HAP-1 (cell line): ENCODE results near the gene BBS5.
"Not testable (repeated sequence)": the region's sequence is repeated elsewhere in the genome, so short reads cannot be mapped to it uniquely, and the experiment has no call there.

Source experiments
- DNase-seq, 2 experiments: peaks; one replicate each; pipeline ENCODE4 v3.0.0-alpha.2; 2016 to 2020; ENCODE audit warnings: low spot score in 2 of 2
- H3K27me3 ChIP-seq: fragments of 250-450 bp; sonication (Bioruptor Pico); 2 replicates; pipeline ENCODE4 v1.5.1; 2020; ENCODE audit warnings: low read depth, mild to moderate bottlenecking, moderate library complexity
- H3K36me3 ChIP-seq: fragments of 250-450 bp; sonication (Bioruptor Pico); replicated peaks from 2 replicates; pipeline ENCODE4 v1.5.1; 2020; ENCODE audit warnings: mild to moderate bottlenecking
- H3K4me1 ChIP-seq: fragments of 250-450 bp; sonication (Bioruptor Pico); 2 replicates; pipeline ENCODE4 v1.5.1; 2020; ENCODE audit warnings: mild to moderate bottlenecking
- H3K4me3 ChIP-seq: fragments of 250-450 bp; sonication (Bioruptor Pico); 2 replicates; pipeline ENCODE4 v1.5.1; 2020; ENCODE audit warnings: mild to moderate bottlenecking, moderate library complexity
- H3K9me3 ChIP-seq: fragments of 250-450 bp; sonication (Bioruptor Pico); 2 replicates; pipeline ENCODE4 v1.5.1; 2020; ENCODE audit warnings: mild to moderate bottlenecking, moderate library complexity
- in situ Hi-C: fragments of 300-500 bp; cut with MboI; formaldehyde crosslinking; loops from 3 replicates; pipeline ENCODE4 v1.14.3; 2020; ENCODE audit warnings: low sequenced_read_pairs, inconsistent platforms, mixed read lengths

Gene BBS5

DNA sequence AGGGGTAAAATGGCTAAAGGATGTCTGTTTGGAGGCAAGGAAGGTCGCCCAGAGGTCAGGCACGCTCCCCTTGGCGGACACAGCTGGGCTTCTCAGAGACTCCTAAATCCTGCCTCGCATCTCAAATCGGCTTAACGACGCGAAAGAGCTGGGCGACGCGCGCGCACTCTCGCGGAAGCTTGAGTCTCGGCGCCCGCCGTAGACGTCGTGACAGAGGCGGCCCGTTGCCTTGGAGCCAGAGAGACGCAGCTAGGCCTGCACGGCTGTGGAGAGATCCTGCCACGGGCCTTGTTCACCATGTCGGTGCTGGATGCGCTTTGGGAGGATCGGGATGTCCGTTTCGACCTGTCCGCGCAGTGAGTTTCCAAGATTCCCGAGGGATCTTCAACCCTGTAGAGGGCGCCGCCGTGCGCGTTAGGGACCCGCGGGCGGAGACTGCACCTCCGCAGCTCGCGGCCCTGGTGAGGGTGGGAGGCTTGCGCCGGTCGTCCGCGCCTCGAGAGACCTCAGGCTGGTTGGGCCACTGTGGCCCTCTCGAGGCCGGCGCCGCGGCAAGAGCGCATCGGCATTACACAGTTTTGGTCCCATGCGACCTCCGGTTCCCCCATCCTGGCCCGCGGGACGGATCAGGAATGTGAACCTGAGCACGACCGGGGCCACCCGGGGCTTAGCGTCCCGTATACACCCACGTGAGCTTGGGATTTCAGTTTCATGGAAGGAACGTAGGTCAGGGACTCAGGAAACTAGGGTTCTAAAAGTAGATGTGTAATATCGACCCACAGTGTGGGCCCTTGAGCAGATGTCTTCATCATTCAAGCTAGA lies at the start of gene BBS5:
Gene BBS5, plus strand, starts transcription at position 238 of the 822 bp plus-strand sequence. Its CDS starts 60 bp downstream, at position 298.
- Histone ChIP-seq H3K36me3 (no peaks in the 10 kb centered on the region), H3K9me3 (no peaks in the 10 kb centered on the region), H3K4me3 (peak within 1 kb of the TSS; percentile 58), H3K27me3 (no peaks in the 10 kb centered on the region), H3K4me1 (peaks cover 5% of the 10 kb centered on the region; the same call in 1 of the 2 replicates)
- DNase-seq = peak; percentile 64 to 85
- in situ Hi-C loops = no loop called here

DNA sequence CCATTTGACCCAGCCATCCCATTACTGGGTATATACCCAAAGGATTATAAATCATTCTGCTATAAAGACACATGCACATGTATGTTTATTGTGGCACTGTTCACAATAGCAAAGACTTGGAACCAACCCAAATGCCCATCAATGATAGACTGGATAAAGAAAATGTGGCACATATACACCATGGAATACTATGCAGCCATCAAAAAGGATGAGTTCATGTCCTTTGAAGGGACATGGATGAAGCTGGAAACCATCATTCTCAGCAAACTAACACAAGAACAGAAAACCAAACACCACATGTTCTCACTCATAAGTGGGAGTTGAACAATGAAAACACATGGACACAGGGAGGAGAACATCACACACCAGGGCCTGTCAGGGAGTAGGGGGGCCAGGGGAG lies 47.5 kb upstream of the BBS5 start:
- in situ Hi-C loops, DNase-seq, H3K36me3 ChIP-seq, H3K4me1 ChIP-seq, H3K9me3 ChIP-seq, H3K4me3 ChIP-seq: not testable (repeated sequence)
- peaks cover 24% of the 10 kb centered on the region for H3K27me3 ChIP-seq

DNA sequence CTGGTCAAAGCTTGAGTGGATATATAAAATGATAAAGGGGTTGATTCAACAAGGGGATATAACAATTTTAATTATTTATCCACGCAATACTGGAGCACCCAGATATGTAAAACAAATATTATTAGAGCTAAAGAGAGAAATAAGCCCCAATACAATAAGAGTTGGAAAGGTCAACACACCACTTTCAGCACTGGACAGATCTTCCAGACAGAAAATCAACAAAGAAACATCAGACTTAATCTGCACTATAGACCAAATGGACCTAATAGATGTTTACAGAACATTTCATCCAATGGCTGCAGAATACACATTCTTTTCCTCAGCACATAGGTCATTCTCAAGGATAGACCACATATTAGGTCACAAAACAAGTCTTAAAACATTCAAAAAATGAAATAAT lies 45.1 kb upstream of the BBS5 start:
- H3K4me3 ChIP-seq, H3K4me1 ChIP-seq, H3K36me3 ChIP-seq, DNase-seq, H3K9me3 ChIP-seq, in situ Hi-C loops: not testable (repeated sequence)
- H3K27me3 ChIP-seq = peaks cover 11% of the 10 kb centered on the region

DNA sequence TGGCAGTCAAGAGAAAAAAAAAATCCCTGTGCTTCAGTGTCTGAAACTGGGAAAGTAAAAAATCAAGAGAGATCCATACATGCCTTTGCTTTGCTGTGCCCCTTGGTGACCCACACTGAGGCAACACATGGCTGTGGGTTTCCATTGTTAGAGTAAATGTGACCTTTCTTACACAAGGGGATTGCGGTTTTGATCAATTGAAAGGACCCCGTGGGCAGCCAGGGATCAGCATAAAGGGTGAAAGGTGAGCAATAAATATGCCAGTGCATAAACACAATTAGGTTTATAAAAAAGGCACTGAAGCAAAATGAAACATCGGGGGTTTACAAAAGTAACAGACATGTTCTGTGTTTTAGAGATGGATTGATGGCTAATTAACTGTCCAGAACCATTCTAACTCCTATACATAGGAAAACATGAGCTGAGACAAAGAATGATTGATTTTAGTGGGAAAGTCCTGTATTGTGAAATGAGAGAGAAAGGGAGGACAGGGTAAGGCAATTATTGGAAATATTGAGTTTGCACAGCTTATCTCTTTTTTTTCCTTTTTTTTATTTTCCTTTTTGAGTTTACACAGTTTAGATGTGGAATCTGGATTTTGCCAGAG lies 40.7 kb upstream of the BBS5 start:
- no peaks in the 10 kb centered on the region for H3K9me3 ChIP-seq
- in situ Hi-C loops = no loop called here

DNA sequence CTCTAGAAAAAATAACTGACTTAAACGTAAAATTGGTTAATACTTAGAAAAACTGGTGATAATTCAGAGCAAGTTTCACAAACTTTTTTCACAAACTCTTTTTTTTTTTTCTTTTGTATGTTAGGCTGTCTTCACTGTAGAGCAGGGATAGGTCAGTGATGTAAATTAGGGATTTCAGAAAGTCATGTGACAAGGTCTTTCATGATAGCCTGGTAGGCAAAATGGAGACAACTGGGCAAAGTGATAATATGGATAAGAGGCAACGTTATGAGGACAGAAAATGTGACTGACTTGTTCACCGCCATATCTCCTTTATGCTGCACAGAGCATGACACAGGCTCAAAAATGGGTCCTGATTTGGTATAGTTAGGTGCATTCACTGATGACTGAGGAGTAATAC lies 39.4 kb upstream of the BBS5 start:
- Histone ChIP-seq H3K4me3 (no peak overlapping the region), H3K27me3 (peaks cover 9% of the 10 kb centered on the region), H3K4me1 (peaks cover 9% of the 10 kb centered on the region), H3K9me3 (no peaks in the 10 kb centered on the region), H3K36me3 (no peaks in the 10 kb centered on the region)
- no peak for DNase-seq
- in situ Hi-C loops = no loop called here

More for the DNA sequence above, 40.7 kb upstream of the BBS5 start:
- H3K4me1 ChIP-seq = peaks cover 9% of the 10 kb centered on the region
- DNase-seq = peak; percentile 71 to 88
- no peak overlapping the region for H3K4me3 ChIP-seq
- no peaks in the 10 kb centered on the region for H3K36me3 ChIP-seq
- H3K27me3 ChIP-seq = peaks cover 9% of the 10 kb centered on the region

DNA sequence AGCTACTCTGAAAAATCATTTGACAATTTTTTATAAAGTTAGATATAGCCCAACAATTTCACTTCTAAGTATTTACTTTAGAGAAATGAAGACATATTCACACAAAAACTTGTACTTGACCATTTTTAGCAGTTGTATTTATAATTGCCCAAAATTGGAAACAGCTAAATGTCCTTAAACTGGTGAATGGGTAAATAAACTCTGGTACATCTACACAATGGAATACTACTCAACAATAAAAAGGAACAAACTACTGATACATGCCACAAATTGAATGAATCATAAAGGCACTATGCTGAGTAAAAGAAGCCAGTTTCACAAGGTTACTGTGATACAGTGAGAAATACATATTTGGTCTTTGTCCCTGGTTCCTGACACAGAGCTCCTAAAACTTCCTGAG lies 32.8 kb upstream of the BBS5 start:
- Histone ChIP-seq H3K4me1 (no peaks in the 10 kb centered on the region), H3K27me3 (no peaks in the 10 kb centered on the region), H3K36me3 (no peaks in the 10 kb centered on the region), H3K4me3 (no peak overlapping the region), H3K9me3 (no peaks in the 10 kb centered on the region)
- in situ Hi-C loops = no loop called here
- DNase-seq = no peak

DNA sequence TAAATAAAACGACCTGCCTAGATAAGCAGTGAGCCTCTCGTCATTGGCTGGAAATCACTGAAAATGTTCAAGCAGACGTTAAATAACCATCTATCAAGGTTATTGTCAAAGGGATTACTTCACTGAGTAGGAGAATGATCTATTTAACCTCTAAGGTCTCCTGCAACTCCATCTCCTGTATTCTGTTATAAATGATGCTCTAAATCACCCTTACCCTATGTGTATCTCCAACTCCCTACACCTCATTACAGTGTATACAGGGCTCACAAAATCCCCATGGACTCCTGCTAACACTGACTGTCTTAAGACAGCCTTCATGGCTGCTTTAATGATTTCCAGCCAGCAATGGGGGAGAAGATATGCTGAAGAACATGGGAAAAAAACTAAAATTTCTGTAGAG lies 31.0 kb upstream of the BBS5 start:
- no peaks in the 10 kb centered on the region for H3K4me1 ChIP-seq
- H3K4me3 ChIP-seq = no peak overlapping the region
- no peaks in the 10 kb centered on the region for H3K36me3 ChIP-seq
- H3K9me3 ChIP-seq = no peaks in the 10 kb centered on the region
- no peaks in the 10 kb centered on the region for H3K27me3 ChIP-seq
- in situ Hi-C loops = no loop called here
- DNase-seq = no peak

DNA sequence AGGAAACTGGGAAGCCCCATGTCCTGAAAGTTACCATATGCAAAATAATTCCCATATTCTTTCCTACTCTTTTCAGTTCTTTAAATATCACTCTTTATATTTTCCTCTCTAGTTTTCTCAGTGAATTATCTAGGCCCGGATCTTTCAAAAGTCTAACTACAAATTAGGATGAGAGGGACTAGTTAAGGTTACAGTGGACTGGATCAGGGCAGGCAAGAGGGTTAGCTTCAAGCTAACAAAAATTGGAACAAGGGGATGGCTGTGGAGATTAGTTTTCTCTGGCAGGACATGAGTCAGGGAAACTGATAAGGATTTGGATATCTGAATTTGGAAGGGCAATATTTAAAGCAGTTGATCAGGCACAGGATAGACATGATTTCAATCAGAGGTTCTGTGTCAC lies 30.4 kb upstream of the BBS5 start:
- H3K4me1 ChIP-seq = no peaks in the 10 kb centered on the region
- no peaks in the 10 kb centered on the region for H3K36me3 ChIP-seq
- in situ Hi-C loops = no loop called here
- no peak for DNase-seq
- H3K4me3 ChIP-seq = no peak overlapping the region
- H3K27me3 ChIP-seq = no peaks in the 10 kb centered on the region
- no peaks in the 10 kb centered on the region for H3K9me3 ChIP-seq

DNA sequence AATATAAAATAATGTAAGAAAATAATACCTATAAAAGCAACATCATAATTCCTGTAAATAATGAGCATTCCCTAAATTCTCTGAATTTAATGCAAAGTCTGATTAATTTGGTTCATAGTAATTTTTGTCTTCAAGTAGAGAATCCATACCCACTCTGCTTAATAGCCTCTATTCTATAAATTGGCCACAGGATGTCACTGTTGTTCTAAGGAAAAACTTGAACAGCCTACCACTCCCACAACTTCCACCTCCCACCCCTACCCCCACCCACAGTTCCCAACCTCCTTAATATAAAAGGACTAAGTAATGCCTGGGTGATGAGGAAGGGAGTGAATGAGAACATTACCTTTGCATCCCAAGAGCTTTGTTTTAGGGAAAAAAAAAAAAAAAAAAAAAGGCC lies 27.2 kb upstream of the BBS5 start:
- in situ Hi-C loops = no loop called here
- H3K4me1 ChIP-seq = no peaks in the 10 kb centered on the region
- H3K4me3 ChIP-seq = no peak overlapping the region
- no peaks in the 10 kb centered on the region for H3K27me3 ChIP-seq
- no peaks in the 10 kb centered on the region for H3K9me3 ChIP-seq
- no peaks in the 10 kb centered on the region for H3K36me3 ChIP-seq
- peak; percentile 66 to 67 for DNase-seq

DNA sequence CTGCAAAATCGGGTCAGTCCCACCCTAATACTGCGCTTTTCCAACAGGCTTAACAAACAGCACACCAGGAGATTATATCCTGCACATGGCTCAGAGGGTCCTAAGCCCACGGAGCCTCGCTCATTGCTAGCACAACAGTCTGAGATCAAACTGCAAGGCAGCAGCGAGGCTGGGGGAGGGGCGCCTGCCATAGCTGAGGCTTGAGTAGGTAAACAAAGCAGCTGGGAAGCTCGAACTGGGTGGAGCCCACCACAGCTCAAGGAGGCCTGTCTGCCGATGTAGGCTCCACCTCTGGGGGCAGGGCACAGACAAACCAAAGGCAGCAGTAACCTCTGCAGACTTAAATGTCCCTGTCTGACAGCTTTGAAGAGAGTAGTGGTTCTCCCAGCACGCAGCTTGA lies 26.2 kb upstream of the BBS5 start:
- H3K9me3 ChIP-seq, H3K4me1 ChIP-seq, H3K4me3 ChIP-seq, H3K27me3 ChIP-seq, H3K36me3 ChIP-seq, in situ Hi-C loops: not testable (repeated sequence)
- DNase-seq = peak in 1 of 2 experiments; percentile 63

DNA sequence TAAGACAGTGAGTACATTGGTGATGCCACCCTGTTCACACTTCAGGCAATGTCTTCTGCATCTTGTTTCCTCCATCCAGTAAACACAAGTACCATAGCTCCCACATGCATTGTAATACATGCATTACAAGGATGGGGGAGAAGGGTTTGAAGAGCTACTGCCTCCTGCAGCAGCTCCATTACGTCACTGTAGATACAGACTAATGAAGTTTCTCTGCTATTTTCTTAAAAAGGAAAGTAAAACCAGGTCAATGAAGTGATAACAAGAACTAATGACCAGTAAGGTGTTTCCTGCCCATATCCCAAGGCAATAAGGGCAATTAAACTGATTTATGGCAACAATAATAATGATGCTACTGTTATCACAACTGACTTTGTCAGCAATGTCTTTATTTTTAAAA lies 18.2 kb upstream of the BBS5 start:
- in situ Hi-C loops = no loop called here
- H3K4me3 ChIP-seq = no peak overlapping the region
- no peaks in the 10 kb centered on the region for H3K4me1 ChIP-seq
- no peaks in the 10 kb centered on the region for H3K9me3 ChIP-seq
- H3K36me3 ChIP-seq = no peaks in the 10 kb centered on the region
- DNase-seq = no peak
- no peaks in the 10 kb centered on the region for H3K27me3 ChIP-seq

DNA sequence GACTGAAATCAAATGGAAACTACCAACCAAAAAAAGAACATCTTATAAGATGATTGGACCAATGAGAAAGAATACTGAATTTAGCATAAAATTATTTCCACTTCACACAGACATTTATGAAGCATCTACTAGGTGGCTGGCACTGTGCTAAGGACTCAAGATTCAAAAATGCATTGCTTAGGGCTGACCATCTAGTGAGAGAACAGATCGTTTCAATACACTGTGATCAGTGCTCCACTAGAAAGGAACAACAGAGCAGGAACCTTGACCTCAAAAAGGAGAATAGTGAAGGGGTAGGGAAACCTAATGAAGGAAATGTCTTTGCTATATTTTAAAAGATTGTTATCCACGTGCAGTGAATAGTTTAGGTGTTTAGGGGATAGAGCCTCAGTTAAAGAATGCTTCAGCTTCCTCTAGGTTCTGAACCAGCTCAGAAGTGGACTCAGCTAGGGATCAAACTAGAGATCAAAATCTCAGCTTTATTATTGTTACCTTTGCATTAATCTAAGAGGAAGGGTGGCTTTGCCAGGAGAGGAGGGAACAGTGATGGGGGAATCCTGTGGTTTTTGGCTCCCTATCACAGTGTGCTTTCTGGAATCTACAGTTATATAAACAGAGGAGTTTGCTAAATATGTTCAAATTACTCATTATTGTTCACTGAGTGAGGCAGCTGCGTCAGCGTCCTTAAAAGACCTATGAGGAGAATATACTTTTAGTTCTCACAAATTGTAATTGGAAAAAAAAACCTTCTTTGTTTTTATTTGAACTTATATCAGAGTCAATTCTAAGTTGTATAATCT lies 16.2 kb upstream of the BBS5 start:
- H3K27me3 ChIP-seq = no peaks in the 10 kb centered on the region
- no peak for DNase-seq
- H3K9me3 ChIP-seq = no peaks in the 10 kb centered on the region

DNA sequence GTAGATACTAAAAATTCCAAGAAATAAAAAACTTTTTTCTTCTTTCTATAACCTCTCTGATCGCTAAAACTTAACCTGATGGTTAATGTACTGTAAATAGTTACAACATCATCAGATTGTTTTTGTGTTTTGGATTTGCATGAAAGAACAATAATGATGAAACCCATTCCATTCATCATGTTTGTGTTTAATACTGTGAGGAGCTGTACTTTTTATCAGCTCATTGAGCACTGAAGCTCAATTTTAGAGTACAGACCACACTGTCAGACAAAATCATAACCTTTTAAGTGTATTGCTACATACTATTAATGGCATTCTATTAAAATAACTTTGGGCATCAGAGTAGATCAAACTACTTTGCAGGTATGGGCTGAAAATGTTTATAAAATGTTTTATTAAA lies 14.8 kb upstream of the BBS5 start:
- no peaks in the 10 kb centered on the region for H3K4me1 ChIP-seq
- H3K4me3 ChIP-seq = no peak overlapping the region
- no peaks in the 10 kb centered on the region for H3K36me3 ChIP-seq
- in situ Hi-C loops = no loop called here
- DNase-seq = no peak
- H3K9me3 ChIP-seq = no peaks in the 10 kb centered on the region
- H3K27me3 ChIP-seq = no peaks in the 10 kb centered on the region

More for the DNA sequence above, 16.2 kb upstream of the BBS5 start:
- Histone ChIP-seq H3K4me1 (no peaks in the 10 kb centered on the region), H3K4me3 (no peak overlapping the region), H3K36me3 (no peaks in the 10 kb centered on the region)
- in situ Hi-C loops = no loop called here

DNA sequence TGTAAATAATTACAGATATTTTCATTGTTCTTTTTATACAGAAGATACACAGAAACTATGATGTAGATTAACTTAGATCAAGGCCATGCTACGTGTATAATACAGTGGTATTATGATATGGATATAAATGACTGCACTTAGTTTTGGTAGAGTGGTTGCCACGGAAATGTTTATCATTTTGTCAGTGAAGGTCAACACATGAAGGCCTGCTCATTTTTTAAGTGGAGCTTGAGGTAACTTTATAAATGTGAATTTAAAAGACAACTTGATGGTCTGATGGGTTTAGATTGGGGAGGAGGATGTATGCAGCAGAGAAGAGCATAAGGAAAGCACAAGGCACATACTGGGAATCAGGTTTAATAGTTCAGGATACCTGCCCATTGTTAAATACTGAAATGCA lies 14.4 kb upstream of the BBS5 start:
- Histone ChIP-seq H3K36me3 (no peaks in the 10 kb centered on the region), H3K4me1 (no peaks in the 10 kb centered on the region), H3K9me3 (no peaks in the 10 kb centered on the region), H3K4me3 (no peak overlapping the region), H3K27me3 (no peaks in the 10 kb centered on the region)
- DNase-seq = peak in 1 of 2 experiments; percentile 11
- in situ Hi-C loops = no loop called here
